Kidney tubule cell (primary cell): Measurements from ENCODE around the gene SELENON.

Experiments used
- DNase-seq: peaks from one replicate; pipeline ENCODE4 v3.0.0-alpha.2; 2018; ENCODE audit warnings: low spot score

Gene SELENON, protein sequence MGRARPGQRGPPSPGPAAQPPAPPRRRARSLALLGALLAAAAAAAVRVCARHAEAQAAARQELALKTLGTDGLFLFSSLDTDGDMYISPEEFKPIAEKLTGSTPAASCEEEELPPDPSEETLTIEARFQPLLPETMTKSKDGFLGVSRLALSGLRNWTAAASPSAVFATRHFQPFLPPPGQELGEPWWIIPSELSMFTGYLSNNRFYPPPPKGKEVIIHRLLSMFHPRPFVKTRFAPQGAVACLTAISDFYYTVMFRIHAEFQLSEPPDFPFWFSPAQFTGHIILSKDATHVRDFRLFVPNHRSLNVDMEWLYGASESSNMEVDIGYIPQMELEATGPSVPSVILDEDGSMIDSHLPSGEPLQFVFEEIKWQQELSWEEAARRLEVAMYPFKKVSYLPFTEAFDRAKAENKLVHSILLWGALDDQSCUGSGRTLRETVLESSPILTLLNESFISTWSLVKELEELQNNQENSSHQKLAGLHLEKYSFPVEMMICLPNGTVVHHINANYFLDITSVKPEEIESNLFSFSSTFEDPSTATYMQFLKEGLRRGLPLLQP

DNA sequence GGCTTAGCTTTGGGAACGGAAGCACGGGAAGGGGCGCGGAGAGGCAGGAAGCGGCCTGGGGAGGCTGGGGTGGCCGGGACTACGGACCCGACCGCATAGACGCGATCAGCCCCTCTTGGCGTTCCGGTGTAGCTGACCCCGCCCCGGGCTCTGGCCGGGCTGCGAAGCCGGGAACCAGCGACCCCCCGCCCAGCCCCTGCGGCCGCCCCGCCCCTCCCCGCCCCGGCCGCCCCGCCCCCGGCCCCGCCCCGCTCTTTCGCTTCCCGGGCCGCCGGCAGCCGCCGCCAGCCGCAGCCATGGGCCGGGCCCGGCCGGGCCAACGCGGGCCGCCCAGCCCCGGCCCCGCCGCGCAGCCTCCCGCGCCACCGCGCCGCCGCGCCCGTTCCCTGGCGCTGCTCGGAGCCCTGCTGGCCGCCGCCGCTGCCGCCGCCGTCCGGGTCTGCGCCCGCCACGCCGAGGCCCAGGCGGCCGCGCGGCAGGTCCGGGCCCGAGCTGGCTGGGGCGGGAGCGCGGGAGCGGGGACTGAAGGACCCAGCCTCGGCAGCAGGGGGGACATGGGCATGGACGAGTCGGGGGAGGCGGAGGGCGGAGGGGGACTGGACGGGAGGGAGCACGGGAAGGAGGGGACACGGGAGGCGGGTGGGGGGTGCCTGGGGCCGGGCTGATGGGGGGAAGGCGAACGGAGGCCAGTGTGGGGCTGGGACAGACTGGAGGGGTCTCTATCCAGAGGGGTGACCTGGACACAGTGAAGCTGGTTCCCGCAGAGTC, at the start of gene SELENON:
Gene SELENON, plus strand, starts transcription at position 259 of the 768 bp plus-strand sequence. Its CDS starts 38 bp downstream, at position 297.
- DNase-seq: peak; percentile 52

DNA sequence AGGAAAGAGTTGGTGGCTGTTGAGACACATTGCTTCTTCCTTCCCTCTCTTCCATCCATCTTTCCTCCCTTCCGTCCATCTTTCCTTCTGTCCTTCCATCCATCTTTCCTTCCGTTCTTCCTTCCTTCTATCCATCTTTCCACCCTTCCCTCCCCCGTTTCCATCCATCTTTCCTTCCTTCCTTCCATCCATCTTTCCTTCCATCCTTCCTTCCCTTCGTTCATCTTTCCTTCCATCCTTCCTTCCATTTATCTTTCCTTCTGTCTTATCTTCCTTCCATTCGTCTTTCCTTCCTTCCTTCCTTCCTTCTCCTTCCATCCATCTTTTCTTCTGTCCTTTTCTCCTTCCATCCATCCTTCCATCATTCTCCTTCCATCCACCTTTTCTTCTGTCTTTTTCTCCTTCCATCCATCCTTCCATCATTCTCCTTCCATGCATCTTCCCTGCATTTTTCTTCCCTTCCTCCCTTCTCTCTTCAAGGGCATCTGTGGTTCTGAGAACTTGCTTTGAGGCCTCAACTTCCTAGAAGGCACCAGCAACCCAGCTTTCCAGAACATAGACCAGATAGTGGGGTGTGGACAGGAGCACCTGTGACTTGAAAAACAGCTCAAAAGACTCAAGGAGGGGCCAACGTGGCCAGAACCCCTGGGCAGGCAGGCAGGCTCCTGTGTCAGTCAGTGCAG, 48.9 kb upstream of the SELENON start:
- DNase-seq: no peak

DNA sequence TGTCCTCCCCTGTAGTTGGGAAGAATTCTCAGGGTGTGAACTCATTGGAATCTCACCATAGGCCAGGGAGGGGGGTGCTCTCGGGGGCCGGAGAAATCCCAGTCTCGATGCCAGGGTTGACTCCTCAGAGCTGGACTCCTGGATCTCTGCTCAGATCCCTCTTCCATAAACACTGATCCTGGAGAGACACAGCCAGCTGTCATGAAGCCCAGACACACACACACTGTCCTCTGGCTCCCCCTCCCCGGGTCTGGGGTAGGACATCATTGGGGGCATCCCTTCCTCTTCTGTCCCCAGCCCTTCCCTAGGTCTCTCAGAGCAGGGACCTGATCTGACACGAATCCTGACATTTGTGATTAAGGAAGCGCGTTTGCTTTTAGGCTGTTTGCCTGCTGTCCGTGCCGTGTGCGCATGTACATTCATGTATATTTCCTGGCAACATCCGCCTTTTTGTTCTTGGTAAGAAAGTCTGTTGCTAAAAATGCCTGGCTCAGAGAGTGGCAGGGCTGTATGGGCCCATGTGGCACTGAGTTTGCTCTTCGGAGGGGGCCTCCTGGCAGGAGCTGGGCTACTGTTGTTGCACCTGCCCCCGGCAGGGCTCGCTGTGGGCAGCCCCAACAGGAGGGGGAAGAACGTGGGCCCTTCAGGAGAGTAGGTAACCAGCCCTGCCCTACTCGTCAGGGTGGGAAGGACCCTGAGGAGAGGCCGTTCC, 45.4 kb upstream of the SELENON start:
- no peak for DNase-seq

DNA sequence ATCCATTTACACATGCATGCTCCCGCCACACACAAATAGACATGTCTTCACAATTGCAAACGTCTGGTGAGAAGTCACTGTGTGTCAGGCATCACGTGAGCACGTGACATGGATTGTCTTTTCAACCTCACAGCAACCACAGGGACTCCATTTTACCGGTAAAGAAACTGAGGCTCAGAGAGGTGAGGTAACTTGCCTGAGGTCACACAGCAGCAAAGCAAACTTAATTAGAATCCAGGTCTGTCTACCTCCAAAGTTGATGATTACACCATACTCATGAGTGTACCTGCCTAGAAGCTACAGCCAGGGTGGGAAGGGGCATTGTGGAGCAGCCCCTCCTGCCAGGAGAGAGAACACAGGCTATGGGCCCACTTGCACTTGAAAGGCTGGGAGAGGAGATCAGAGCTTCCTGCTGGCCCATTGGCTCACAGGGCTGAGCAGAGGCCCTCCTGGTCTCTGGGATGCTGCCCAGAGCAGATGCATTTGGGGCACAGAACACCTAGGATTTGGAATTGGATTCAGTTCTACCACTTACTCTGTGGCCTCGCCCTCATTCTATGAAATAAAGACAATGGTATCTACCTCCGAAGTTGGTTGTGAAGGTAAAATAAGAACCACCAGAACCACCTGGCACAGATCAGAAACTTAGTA, 44.4 kb upstream of the SELENON start:
- no peak for DNase-seq

DNA sequence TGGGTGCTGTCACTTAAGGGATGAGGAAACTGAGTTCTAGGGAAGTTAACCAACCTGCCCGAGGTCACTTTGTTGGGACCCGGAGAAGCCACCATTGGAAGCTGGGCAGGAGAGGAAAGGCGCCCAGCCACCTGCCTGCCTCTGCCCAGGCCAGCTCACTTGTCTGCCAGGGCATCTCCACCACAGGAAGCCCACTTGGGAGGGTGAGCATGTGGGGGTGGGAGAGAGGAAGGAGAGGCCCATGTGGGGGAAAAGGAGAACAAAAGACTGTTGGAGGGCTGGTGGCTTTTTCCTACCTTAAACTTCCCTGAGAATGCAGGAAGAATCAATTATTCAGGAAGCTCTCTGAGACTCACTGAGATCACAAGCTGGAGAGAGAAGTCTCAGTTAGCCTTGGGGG, 43.8 kb upstream of the SELENON start:
- no peak for DNase-seq

DNA sequence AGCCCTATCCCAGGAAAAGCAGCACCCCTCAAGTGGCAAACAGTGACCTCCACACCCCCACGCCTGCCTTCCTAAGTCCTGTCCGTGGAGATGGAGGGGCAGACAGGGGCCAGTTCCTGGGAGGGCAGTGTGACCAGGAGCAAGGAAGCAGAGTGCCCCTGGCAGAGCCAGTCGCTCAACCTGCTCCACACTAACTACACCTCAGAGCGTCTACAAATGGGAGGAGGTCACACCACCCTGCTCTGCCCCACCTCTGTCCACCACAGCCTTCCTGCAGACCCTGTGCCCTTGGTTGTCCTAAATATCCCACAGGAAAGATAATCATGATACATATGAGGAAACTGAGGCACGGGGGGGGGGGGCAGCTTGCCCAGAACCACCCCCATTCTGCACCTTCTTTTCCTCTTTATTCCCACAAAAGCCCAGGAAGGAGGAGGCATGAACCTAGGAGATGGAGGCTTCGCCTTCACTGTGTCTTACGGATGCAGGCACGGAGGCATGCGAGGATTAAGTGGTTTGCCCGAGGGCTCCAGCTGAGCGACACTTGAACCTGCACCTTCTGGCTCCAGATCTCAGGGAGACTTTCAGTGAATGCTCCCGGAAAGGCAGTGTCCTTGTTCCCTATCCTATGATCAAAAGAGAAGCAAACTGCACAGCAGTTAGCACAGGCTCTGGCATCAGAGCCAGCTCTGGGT, 42.7 kb upstream of the SELENON start:
- no peak for DNase-seq

DNA sequence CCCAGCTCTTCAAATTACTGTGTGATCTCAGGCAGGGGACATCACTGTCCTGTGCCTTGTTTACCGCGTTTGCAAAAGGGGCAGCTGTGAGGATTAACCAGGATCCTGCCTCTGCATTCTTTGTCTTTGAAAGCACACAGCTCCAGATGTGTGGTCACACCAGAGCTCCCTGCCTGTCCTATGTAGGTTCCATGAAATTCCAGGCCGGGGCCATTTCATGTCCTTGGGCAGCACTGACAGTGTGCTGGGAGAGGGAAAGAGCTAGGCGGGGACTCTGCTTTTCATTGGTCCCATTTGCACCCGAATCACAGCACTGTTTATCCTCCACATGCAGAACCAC, 42.2 kb upstream of the SELENON start:
- no peak for DNase-seq

DNA sequence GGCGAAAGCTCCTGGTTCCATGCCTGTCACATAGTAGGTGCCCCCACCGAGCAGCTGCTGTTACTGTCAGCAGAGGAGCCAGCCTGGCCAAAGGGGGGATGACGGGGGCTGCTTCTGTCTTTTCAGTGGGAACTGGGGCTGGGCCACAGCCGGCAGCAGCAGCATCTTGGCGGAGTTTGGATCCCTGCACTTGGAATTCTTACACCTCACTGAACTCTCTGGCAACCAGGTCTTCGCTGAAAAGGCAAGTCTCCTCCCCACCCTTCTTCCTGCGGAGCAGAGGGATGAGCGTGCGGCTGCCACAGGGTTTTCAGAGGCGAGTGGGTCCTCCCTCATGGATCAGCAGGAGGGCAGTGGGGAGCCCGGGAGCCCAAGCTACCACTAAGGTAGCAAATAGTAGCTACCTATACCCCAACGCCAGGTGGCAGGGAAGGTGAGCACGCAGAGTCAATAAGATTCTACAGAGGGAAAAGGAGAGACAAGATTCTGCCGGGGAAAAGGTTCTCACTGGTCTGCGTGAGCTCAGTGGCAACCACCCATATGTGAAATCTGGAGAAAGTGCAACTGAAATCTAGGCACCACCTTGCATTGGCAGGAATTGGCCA, 41.4 kb upstream of the SELENON start:
- DNase-seq: no peak

DNA sequence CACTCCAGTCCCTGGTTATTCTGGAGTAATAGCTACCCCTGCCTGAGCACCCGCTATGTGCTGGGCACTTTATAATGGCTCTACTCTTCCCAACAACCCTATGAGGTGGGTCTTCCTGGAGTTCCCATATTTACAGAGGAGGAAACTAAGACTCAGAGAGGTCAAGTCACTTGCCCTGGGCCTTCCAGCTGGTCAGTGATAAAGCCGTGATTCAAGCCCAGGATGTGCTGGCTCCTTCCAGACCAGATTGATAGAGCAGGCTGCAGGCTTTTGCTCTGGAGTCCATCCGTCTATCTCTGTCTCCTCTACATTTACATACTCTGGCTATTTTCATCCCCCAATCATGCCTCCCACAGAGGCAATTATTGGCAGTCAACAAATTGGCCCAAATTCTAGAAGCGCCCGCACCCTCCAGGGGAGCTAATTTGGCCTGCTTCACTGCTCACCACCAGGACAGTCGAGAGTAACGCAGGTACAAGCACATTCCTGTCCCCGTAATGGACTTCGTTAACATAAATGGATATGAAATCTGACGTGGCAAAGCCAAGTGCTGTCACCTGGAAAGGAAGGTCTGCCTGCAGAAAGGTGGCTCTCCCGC, 39.8 kb upstream of the SELENON start:
- DNase-seq: peak; percentile 45

DNA sequence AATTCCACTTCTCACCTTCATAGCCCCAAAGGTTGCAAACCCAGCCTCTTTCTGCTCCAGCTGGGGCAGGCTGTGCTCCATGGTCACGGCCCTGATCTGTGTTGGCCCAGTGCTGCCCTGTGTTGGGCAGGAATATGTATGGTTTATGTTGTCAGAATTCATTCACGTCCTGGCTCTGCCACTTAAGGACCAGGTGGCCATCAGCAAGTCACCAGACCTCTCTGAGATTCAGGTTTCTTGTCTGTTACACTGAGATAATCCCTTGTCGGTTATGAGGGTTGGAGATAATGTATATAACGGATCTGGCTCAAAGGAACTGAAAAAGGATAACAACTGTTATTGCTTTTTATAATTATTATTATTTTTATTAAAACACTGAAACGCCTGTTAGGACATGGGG, 39.1 kb upstream of the SELENON start:
- DNase-seq: no peak

DNA sequence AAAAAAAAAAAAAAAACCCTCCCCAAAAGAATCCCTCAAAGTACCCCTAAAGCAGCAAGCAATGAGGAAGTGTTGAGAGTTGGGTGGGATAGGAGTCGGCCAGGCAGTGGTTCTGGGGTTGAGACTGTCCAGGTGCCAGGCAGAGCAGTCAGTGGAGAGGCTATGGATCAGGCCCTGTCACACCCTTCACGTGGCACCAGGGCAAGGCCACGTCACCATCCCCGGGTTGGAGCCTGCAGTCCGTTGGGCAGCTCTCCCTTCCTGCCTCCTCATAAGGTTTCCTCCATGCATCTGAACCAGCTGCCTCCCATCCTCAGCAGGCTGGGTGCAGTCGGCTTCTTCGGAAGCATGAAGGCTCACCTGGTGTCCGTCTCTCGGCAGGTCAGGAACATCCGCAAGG, 36.5 kb upstream of the SELENON start:
- DNase-seq: no peak

DNA sequence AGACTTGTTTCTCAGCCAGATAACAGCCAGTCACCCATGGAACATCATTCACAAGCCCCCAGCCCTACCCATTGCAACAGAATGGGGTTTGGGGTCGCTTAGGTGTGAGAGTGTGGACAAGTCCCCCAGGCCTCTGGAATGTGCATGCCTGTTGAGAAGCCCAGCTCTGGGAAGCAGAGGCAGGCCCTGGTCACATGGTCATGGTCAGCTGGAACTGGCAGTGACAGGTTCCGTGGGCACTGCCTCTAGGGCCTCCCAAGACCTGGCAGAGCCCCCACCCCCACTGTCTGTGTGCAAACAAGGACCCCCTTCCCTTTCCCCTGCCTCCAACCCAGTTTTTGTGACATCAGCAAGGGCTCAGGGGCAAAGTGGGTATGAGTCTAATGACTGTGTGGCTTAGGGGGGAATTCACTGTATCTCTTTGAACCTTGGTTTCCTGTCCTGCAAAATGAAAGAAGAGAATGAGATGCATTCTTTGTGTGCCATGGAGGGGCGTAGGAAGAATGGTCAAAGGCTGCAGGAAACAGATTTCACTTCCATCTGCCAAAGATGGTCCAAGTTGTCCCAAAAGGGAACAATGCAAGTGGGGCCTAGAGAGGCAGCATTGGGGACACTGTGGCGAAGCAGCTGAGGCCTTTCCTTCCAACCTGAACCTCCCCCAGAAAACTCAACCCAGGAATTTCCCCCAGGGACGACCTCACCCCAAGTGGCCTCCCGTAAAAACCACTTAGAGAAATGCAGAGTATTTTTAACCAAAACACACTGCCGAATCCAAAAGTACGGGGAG, 34.7 kb upstream of the SELENON start:
- no peak for DNase-seq

DNA sequence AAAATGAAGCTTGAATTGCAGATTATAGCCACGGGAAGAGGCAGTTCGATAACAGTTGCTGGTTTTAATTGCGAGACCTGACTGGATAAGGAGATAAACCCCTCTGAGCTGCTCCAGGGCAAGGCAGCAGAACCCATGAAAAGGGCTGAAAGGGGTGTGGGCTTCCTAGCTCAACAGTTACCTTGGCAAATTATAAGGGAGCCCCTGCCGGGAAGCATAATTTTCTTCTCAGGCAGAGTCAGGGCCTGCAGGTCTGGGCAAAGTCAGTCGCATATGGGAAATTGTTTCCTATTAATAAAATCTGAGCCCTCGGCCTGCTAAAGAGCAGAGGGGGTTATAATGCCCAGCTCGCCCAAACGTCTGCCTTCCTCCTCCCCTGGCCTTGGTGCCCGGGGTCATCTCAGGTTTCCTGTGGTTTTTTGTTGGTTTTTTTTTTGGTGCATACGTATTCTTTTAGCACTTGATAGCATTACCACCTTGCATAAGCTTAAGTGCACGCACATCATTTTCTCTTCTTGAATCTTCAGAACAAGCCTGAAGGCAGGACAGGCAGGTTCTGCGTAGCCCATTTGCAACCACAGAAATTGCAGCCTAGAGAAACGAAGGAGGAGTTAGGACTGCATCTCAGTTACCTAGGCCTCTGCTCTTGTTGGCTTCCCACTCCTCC, 33.9 kb upstream of the SELENON start:
- DNase-seq: no peak

DNA sequence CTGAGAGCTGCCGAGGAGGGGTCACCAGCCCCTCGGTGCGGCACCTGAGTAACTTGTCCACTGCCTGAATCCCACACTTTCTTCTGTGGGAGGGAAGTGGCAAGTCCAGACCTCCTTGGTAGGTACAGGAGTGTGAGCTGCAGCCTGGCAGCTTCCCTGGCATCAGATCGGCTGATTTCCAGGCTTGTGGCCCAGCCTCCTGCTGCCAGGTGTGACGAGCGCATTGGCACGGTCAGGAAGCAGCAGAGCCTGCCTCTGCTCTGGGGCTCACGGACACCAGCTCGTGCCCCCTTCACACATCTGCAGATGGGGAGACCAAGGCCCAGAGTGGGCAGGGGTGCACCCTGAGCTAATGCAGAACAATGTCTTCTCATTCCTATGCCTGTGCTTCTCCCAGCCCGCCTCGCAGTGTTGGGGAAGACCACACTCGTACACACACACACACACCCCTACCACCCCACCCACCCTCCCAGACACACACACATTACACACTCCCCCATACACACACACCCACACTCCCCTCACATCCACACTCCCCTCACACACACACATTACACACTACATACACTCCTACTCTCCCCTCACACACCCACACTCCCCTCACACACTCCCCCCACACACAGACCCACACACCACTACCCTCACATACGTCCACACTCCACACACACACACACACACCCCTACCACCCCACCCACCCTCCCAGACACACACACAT, 33.1 kb upstream of the SELENON start:
- no peak for DNase-seq

DNA sequence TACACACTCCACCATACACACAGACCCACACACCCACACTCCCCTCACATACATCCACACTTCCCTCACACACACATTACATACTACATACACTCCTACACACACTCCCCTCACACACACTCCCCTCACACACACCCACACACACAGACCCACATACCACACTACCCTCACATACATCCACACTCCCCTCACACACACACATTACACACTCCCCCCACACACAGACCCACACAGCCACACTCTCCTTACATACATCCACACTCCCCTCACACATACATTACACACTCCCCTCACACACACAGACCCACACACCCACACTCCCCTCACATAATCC, 32.6 kb upstream of the SELENON start:
- DNase-seq: no peak

DNA sequence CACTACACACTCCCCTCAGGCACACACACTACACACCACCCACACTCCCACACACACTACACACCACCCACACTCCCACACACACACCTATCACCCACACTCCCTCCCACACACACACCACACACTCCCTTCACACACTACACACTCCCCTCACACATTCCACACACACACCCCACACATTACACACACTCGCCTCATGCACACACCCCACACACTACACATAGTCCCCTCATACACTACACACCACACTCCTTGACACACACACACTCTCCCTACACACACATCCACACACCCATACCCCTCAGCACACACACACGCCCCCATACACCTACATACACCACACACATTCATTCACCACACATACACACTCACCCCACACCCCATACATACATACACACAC, 31.0 kb upstream of the SELENON start:
- DNase-seq: no peak

DNA sequence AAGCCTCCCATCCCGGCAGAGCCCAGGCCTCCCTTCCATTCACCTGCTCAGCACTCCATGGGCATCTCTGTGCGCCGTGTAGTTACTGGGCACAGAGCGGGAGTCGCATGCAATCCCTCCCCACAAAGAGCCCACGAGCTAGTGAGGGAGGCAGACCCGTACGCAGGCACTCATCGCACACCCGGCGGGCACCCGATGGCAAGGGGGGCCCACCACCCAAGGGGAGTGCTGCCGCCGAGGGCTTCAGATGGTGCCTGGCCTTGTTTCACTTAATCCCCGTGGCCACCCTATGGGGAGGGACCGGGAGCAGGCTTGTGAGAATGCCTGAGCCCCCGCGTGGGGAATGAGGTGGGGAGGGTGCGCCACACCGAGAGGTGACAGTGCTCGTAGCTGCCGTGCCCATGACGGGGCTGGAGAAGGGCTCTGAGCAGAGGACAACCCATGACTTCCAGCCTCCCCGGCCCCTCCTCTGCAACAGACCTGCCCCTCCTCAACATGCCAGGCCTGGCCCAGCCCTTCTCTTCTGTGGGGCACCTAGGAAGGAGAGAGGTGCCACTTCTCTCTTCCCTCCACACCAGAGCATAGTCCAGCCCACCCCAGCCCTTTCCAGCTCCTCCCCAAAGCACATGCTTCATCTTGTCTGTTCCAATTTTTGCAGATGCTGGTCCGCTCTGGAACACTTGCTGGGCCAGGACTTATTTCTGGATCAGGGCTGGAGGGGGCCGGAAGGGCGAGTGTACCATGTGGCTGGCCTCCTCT, 30.2 kb upstream of the SELENON start:
- DNase-seq: no peak
